Type B pancreatic cell (in vitro differentiated cells): Measurements from ENCODE around the gene MLLT1. TPM values are rescaled to one million over a fixed set of nuclear protein-coding genes. Genes with fewer than 3 reads are reported as not detected.

Source experiments
- DNase-seq: peaks from one replicate; pipeline ENCODE4 v3.0.0; 2021; ENCODE audit warnings: mixed read lengths; ENCODE audit not compliant: unreplicated experiment; ENCODE audit errors: extremely low spot score
- H3K27ac Mint-ChIP-seq: 2 replicates; pipeline ENCODE4 v1.8.0; 2021; ENCODE audit warnings: mild to moderate bottlenecking, mixed read lengths
- H3K27me3 Mint-ChIP-seq: 2 replicates; pipeline ENCODE4 v1.8.0; 2021; ENCODE audit warnings: mixed read lengths
- H3K36me3 Mint-ChIP-seq: 2 replicates; pipeline ENCODE4 v1.8.0; 2021; ENCODE audit warnings: mixed read lengths
- H3K4me1 Mint-ChIP-seq: one replicate; pipeline ENCODE4 v1.8.0; 2021; ENCODE audit warnings: mixed read lengths; ENCODE audit not compliant: unreplicated experiment
- H3K4me3 Mint-ChIP-seq: 2 replicates; pipeline ENCODE4 v1.8.0; 2021; ENCODE audit warnings: mild to moderate bottlenecking, mixed read lengths
- H3K9me3 Mint-ChIP-seq: 2 replicates; pipeline ENCODE4 v1.8.0; 2021; ENCODE audit warnings: mixed read lengths
- total RNA-seq: library from RNA; stranded (reverse); gene quantifications from 2 replicates; pipeline ENCODE4 v1.2.1, GENCODE V29; 2021; ENCODE audit warnings: low replicate concordance
- TF ChIP-seq, protein P1 (sequence below): fragments of 200-600 bp; sonication (generic); conservative IDR thresholded peaks from 2 replicates; pipeline ENCODE4 v1.5.0; 2021; ENCODE audit warnings: antibody characterized with exemption, mild to moderate bottlenecking

Gene MLLT1
- total RNA-seq, 1 donor from 2014 or later = 106 TPM

DNA sequence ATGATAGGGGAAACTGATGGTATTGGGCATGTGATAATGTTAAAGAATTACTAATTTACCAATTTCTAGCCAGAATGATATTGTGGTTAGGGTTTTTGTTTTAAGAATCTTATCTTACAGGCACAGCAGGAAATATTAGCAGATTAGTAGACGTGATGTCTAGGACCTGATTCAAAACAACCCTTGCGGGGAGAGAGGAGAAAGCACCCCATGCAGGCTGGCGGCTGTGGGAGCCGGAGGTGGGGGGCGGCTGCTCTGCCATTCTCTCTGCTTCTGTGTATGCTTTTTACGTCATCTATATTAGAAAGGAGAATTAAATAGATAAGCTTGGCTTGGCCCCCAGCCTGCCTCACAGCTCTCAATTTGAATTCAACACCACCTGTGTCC is 41.5 kb downstream of the MLLT1 start:
- Mint-ChIP-seq H3K4me3 (no peak overlapping the region), H3K9me3 (no peaks in the 10 kb centered on the region), H3K4me1 (peaks cover 50% of the 10 kb centered on the region), H3K27ac (no peak overlapping the region), H3K27me3 (no peaks in the 10 kb centered on the region), H3K36me3 (peaks cover 9% of the 10 kb centered on the region)
- TF ChIP-seq, protein P1, sequence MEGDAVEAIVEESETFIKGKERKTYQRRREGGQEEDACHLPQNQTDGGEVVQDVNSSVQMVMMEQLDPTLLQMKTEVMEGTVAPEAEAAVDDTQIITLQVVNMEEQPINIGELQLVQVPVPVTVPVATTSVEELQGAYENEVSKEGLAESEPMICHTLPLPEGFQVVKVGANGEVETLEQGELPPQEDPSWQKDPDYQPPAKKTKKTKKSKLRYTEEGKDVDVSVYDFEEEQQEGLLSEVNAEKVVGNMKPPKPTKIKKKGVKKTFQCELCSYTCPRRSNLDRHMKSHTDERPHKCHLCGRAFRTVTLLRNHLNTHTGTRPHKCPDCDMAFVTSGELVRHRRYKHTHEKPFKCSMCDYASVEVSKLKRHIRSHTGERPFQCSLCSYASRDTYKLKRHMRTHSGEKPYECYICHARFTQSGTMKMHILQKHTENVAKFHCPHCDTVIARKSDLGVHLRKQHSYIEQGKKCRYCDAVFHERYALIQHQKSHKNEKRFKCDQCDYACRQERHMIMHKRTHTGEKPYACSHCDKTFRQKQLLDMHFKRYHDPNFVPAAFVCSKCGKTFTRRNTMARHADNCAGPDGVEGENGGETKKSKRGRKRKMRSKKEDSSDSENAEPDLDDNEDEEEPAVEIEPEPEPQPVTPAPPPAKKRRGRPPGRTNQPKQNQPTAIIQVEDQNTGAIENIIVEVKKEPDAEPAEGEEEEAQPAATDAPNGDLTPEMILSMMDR = no peak
- DNase-seq = no peak

DNA sequence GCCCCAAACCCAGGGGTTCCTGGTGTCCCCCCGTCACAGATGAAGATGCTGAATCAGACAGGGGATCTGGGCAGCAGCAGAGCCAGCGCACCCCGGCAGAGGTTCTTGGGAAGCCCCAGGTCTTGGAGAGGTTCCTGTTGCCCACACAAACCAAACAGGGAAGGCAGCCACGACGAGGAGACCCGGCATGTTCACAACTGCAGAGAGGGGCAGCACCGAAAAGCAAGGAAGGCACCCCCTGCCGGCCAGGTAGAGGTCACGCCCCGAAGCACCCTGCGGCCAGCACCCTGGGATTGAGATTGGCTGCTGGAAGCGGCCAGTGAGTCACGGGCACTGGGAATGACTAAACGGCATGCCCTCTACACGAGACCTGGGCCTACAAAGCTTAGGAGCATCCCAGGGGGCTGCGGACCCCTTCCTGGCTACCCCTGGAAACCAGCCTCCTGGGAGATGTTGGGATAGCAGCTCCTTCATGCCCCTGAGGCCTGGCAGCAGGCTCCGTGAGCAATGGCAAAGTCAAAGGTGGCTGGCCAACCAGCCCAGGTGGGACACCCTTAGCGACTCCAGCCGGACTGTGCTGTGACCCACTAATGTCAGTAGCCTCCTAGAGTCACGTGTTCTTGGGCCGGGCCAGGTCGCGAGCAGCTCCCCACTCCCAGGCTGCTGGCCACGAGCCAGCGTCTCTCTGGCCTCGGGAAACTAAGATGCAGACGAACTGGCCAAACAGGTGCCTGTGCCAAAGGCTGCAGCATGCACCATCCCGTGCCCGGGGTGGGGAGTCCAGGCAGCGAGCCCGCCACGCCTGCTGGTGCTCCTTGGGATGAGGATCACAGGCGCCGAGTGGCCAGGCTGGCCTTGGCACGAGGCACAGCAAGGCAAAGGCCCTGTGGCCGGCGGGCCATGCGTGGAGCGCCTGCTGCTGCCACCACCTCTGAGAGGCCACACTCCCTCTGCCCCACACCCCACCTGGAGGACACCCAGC is 43.2 kb downstream of the MLLT1 start:
- peaks cover 14% of the 10 kb centered on the region for H3K36me3 Mint-ChIP-seq
- TF ChIP-seq, protein P1 = no peak
- no peak for DNase-seq
- H3K27me3 Mint-ChIP-seq = no peaks in the 10 kb centered on the region
- H3K9me3 Mint-ChIP-seq = no peaks in the 10 kb centered on the region
- H3K4me3 Mint-ChIP-seq = no peak overlapping the region
- peaks cover 47% of the 10 kb centered on the region for H3K4me1 Mint-ChIP-seq
- peak overlapping the region; percentile 73 for H3K27ac Mint-ChIP-seq

DNA sequence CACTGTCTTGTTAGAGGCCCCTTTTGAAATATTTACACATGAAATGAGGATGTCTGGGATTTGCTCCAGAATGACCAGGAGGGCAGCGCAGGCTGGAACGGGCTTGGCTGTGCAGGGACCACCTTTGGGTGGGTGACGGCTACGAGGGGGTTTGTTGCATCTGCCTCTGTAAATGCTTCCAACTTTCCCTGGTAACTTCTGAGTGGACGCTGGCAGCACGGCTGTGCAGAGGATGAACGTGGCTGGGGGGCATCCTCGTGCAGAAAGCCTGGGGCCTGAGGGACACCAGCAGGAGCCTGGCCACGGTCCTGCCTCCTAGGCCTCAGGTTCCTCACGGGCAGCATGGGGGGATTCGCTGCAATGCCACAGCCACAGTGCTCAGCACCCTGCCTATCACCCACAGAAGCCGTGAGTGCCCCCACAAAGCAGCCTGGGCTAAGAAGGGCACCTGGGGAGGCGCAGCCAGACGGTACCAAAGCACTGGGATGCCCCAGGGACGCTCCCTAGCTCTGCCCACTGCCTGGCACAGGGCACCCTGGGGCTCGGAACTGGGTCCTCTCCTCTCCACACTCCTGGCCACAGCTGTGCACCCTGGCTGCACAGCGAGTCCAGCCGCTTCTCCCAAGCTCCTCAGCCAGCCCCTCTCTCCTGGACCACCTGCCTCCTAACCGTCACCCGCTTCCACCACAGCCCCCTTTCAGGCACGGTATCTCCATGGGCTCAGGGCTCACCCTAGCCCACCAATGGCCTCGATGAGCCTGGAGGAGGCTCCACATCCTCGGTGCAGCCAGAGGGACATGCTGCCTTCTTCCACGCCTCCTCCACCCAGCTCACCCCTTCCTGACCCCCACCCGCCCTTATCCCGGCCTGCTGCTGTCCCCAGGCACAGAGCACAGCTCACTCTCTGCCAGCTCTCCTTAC is 44.5 kb downstream of the MLLT1 start:
- Mint-ChIP-seq H3K4me1 (peaks cover 41% of the 10 kb centered on the region), H3K27ac (peak overlapping the region; percentile 73), H3K36me3 (peaks cover 14% of the 10 kb centered on the region), H3K4me3 (no peak overlapping the region), H3K27me3 (no peaks in the 10 kb centered on the region), H3K9me3 (no peaks in the 10 kb centered on the region)
- no peak for DNase-seq
- TF ChIP-seq, protein P1 = no peak

DNA sequence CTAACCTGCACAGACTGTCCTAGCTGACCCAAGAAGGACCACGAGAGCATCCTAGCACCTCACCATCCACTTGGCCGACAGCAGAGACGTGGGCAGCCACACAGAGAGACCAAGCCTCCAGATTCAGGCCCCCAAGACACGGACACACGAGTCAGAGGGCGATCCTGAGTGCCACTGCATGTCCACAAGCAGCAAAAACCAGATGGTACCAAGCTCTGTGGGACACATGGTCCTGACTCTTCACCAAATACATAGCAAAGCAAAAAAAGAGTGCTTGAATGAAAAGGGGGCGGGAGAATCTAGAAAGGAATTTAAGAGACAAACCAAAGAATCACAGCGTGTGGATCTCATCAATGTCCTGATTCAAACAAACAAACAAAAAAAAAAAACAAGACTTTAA is 45.2 kb downstream of the MLLT1 start:
- no peaks in the 10 kb centered on the region for H3K27me3 Mint-ChIP-seq
- H3K27ac Mint-ChIP-seq = peak overlapping the region; percentile 30
- DNase-seq = no peak
- TF ChIP-seq, protein P1 = no peak
- H3K36me3 Mint-ChIP-seq = peaks cover 13% of the 10 kb centered on the region
- no peak overlapping the region for H3K4me3 Mint-ChIP-seq
- H3K9me3 Mint-ChIP-seq = no peaks in the 10 kb centered on the region
- H3K4me1 Mint-ChIP-seq = peaks cover 39% of the 10 kb centered on the region

DNA sequence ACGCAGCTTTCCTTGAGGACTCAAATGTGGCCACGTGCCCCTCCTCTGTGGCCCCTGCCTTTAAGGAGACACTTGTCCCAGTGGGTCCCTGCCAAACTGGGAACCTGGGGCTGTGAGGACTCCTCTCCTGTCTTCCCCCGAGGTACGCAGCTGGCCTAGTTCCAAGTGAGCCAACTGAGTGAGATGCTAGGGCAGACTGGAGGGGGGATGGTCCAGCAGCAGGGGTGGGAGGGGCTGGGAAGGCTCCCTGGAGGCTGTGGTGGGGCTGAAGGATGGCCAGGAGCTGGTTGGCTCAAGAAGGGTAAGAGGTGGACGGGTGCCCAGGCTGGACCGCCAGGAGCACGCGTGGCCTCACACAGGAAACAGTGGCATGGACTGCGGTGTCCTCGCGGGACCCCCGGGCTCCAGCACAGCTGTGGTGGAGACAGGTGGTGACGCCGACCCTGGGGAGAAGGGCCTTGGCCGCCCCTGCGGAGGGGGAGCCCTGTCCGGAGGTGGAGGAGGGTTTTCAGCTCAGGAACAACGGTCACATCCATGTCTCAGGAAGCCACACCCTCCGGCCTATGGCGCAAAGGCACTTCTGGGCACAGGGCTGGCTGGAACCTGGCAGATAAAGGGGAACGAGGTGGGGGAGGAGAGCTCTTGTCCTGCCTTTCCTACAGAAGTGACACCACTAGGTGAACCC is 45.8 kb downstream of the MLLT1 start:
- Mint-ChIP-seq H3K36me3 (peaks cover 14% of the 10 kb centered on the region), H3K9me3 (no peaks in the 10 kb centered on the region), H3K27me3 (no peaks in the 10 kb centered on the region), H3K4me1 (peaks cover 39% of the 10 kb centered on the region), H3K27ac (peak overlapping the region; percentile 30), H3K4me3 (no peak overlapping the region)
- TF ChIP-seq, protein P1 = no peak
- DNase-seq = no peak
